ENCODE results near the gene TVP23A.

The TVP23A gene

GRCh38 chr16:10765772-10766171 is 52.8 kb downstream of the TVP23A start:
- H3K27me3 ChIP-seq (ENCODE audit: control insufficient read depth, insufficient read depth, low read length) = no peaks in the 10 kb centered on the region
- H3K4me3 ChIP-seq (ENCODE audit: low read depth, low read length) = no peak overlapping the region
- H3K36me3 ChIP-seq (ENCODE audit: control insufficient read depth, insufficient read depth, low read length) = peaks cover 50% of the 10 kb centered on the region
- H3K9me3 ChIP-seq (ENCODE audit: control insufficient read depth, insufficient read depth, low read length) = no peaks in the 10 kb centered on the region
- H3K27ac ChIP-seq (ENCODE audit: low read depth, low read length) = no peak overlapping the region
- no peaks in the 10 kb centered on the region for H3K4me1 ChIP-seq (ENCODE audit: control insufficient read depth, insufficient read depth, low read length)
- no peak overlapping the region for H3K9ac ChIP-seq (ENCODE audit: low read depth, low read length)

DNA sequence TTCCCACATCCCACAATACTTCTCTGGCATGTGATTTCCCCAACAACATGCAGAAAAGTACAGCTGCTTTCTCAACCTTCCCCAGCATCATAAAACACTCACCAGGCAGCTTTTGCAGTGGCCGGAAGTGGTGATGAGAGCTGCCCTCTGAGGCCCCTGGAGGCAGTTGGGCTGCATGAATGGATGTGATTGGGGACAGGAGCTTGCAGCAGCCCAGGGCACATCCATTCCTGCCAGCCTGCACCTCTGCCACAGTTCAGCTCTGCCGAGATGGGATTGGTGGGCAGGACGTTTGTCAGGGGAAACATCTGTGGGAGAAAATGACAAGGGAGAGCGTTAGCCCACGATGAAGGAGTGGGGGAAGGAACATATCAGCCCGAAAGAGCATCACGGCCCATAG is 55.1 kb downstream of the TVP23A start:
- Histone ChIP-seq H3K36me3 (ENCODE audit: control insufficient read depth, insufficient read depth, low read length) (peaks cover 48% of the 10 kb centered on the region), H3K27ac (ENCODE audit: low read depth, low read length) (no peak overlapping the region)

GRCh38 chr16:10762336-10763016 is 56.1 kb downstream of the TVP23A start:
- H3K27ac ChIP-seq (ENCODE audit: low read depth, low read length) = no peak overlapping the region
- H3K4me3 ChIP-seq (ENCODE audit: low read depth, low read length) = no peak overlapping the region
- peaks cover 58% of the 10 kb centered on the region for H3K36me3 ChIP-seq (ENCODE audit: control insufficient read depth, insufficient read depth, low read length)
- H3K9ac ChIP-seq (ENCODE audit: low read depth, low read length) = no peak overlapping the region
- no peaks in the 10 kb centered on the region for H3K27me3 ChIP-seq (ENCODE audit: control insufficient read depth, insufficient read depth, low read length)
- no peaks in the 10 kb centered on the region for H3K4me1 ChIP-seq (ENCODE audit: control insufficient read depth, insufficient read depth, low read length)
- no peaks in the 10 kb centered on the region for H3K9me3 ChIP-seq (ENCODE audit: control insufficient read depth, insufficient read depth, low read length)

More for the DNA sequence above, 55.1 kb downstream of the TVP23A start:
- Histone ChIP-seq H3K27me3 (ENCODE audit: control insufficient read depth, insufficient read depth, low read length) (no peaks in the 10 kb centered on the region), H3K4me1 (ENCODE audit: control insufficient read depth, insufficient read depth, low read length) (no peaks in the 10 kb centered on the region), H3K4me3 (ENCODE audit: low read depth, low read length) (no peak overlapping the region), H3K9me3 (ENCODE audit: control insufficient read depth, insufficient read depth, low read length) (no peaks in the 10 kb centered on the region), H3K9ac (ENCODE audit: low read depth, low read length) (no peak overlapping the region)

GRCh38 chr16:10761373-10761772 is 57.2 kb downstream of the TVP23A start:
- H3K9me3 ChIP-seq (ENCODE audit: control insufficient read depth, insufficient read depth, low read length) = no peaks in the 10 kb centered on the region
- H3K36me3 ChIP-seq (ENCODE audit: control insufficient read depth, insufficient read depth, low read length) = peaks cover 66% of the 10 kb centered on the region
- H3K27me3 ChIP-seq (ENCODE audit: control insufficient read depth, insufficient read depth, low read length) = no peaks in the 10 kb centered on the region
- H3K4me3 ChIP-seq (ENCODE audit: low read depth, low read length) = no peak overlapping the region
- no peaks in the 10 kb centered on the region for H3K4me1 ChIP-seq (ENCODE audit: control insufficient read depth, insufficient read depth, low read length)
- H3K9ac ChIP-seq (ENCODE audit: low read depth, low read length) = no peak overlapping the region
- H3K27ac ChIP-seq (ENCODE audit: low read depth, low read length) = no peak overlapping the region

GRCh38 chr16:10760858-10761257 is 57.7 kb downstream of the TVP23A start:
- Histone ChIP-seq H3K9me3 (ENCODE audit: control insufficient read depth, insufficient read depth, low read length) (no peaks in the 10 kb centered on the region), H3K9ac (ENCODE audit: low read depth, low read length) (no peak overlapping the region), H3K27ac (ENCODE audit: low read depth, low read length) (no peak overlapping the region), H3K36me3 (ENCODE audit: control insufficient read depth, insufficient read depth, low read length) (peaks cover 66% of the 10 kb centered on the region), H3K27me3 (ENCODE audit: control insufficient read depth, insufficient read depth, low read length) (no peaks in the 10 kb centered on the region), H3K4me3 (ENCODE audit: low read depth, low read length) (no peak overlapping the region), H3K4me1 (ENCODE audit: control insufficient read depth, insufficient read depth, low read length) (no peaks in the 10 kb centered on the region)

DNA sequence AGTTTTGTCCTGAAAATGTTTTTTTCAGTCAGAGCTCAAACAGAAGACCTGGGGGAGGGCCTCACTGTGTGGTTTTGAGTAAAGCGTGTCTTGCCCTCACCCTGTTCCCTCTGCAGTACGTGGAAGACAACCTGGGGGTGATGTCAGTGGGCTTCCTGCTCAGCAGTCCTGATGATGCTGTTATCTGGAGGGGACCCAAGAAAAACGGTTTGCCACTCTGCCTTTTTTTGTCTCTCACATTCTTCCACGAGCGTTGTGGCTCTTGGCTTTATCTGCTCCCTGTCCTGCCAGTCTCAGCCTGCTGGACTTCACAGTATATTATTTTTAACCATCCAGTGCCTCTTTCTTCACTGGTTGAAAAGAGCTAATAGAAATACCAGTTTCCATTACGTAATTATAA is 62.0 kb downstream of the TVP23A start:
- Histone ChIP-seq H3K36me3 (ENCODE audit: control insufficient read depth, insufficient read depth, low read length) (peaks cover 39% of the 10 kb centered on the region), H3K27ac (ENCODE audit: low read depth, low read length) (no peak overlapping the region), H3K9me3 (ENCODE audit: control insufficient read depth, insufficient read depth, low read length) (no peaks in the 10 kb centered on the region), H3K4me1 (ENCODE audit: control insufficient read depth, insufficient read depth, low read length) (no peaks in the 10 kb centered on the region), H3K27me3 (ENCODE audit: control insufficient read depth, insufficient read depth, low read length) (no peaks in the 10 kb centered on the region), H3K9ac (ENCODE audit: low read depth, low read length) (no peak overlapping the region), H3K4me3 (ENCODE audit: low read depth, low read length) (no peak overlapping the region)

DNA sequence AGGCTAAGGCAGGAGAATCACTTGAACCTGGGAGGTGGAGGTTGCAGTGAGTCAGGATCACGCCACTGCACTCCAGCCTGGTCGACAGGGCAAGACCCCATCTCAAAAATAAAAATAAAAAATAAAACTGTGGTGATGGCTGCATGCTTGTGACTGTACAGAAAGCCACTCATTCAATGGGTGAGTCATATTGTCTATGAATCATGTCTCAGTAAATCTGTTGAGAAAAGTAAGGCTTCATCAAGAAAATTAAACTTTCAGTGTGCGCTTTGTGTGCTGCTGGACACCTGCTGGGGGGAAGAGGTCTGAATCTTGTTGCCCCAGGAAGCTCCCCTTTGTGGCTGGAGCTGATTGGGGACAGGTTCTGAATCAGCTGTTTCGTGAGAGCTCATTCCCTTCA is 63.7 kb downstream of the TVP23A start:
- Histone ChIP-seq H3K4me3 (ENCODE audit: low read depth, low read length) (no peak overlapping the region), H3K9ac (ENCODE audit: low read depth, low read length) (no peak overlapping the region), H3K4me1 (ENCODE audit: control insufficient read depth, insufficient read depth, low read length) (no peaks in the 10 kb centered on the region), H3K27me3 (ENCODE audit: control insufficient read depth, insufficient read depth, low read length) (no peaks in the 10 kb centered on the region), H3K27ac (ENCODE audit: low read depth, low read length) (no peak overlapping the region), H3K9me3 (ENCODE audit: control insufficient read depth, insufficient read depth, low read length) (no peaks in the 10 kb centered on the region), H3K36me3 (ENCODE audit: control insufficient read depth, insufficient read depth, low read length) (peaks cover 29% of the 10 kb centered on the region)

- H3K36me3 ChIP-seq (ENCODE audit: control insufficient read depth, insufficient read depth, low read length) = peaks cover 24% of the 10 kb centered on the region
- H3K9ac ChIP-seq (ENCODE audit: low read depth, low read length) = no peak overlapping the region
- no peak overlapping the region for H3K27ac ChIP-seq (ENCODE audit: low read depth, low read length)
- H3K4me1 ChIP-seq (ENCODE audit: control insufficient read depth, insufficient read depth, low read length) = no peaks in the 10 kb centered on the region
- no peaks in the 10 kb centered on the region for H3K9me3 ChIP-seq (ENCODE audit: control insufficient read depth, insufficient read depth, low read length)
- H3K27me3 ChIP-seq (ENCODE audit: control insufficient read depth, insufficient read depth, low read length) = no peaks in the 10 kb centered on the region
- no peak overlapping the region for H3K4me3 ChIP-seq (ENCODE audit: low read depth, low read length)
Observed at GRCh38 chr16:10753670-10754069, 64.9 kb downstream of the TVP23A start.

DNA sequence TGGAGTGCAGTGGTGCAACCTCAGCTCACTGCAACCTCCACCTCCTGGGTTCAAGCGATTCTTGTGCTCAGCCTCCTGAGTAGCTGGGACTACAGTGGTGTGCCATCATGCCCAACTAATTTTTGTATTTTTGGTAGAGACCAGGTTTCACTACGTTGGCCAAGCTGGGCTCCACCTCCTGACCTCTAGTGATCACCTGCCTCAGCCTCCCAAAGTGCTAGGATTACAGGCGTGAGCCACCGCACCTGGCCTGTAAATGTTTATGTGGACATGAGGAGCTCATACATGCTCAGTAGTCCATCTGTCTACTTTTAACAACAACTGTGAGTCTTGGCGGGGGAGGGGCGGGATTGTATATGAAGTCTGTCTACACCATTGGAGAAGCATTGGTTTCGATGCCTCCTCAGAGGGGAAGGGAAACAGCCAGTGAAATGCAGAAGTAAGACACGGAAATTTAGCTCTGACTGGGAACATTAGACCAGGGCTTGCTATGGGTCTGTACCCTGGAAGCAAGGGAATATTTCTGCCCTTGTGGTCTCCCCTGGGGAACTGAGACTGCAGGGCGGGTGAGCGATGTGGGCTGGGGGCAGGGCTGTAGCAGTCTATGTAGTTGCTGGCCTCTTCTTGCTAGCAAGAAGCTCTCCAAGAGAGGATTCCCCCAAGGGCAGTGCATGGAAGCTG is 65.6 kb downstream of the TVP23A start:
- no peaks in the 10 kb centered on the region for H3K4me1 ChIP-seq (ENCODE audit: control insufficient read depth, insufficient read depth, low read length)
- H3K9ac ChIP-seq (ENCODE audit: low read depth, low read length) = no peak overlapping the region
- H3K36me3 ChIP-seq (ENCODE audit: control insufficient read depth, insufficient read depth, low read length) = peaks cover 20% of the 10 kb centered on the region

GRCh38 chr16:10751291-10751697 is 67.3 kb downstream of the TVP23A start:
- Histone ChIP-seq H3K9me3 (ENCODE audit: control insufficient read depth, insufficient read depth, low read length) (no peaks in the 10 kb centered on the region), H3K4me1 (ENCODE audit: control insufficient read depth, insufficient read depth, low read length) (no peaks in the 10 kb centered on the region), H3K27me3 (ENCODE audit: control insufficient read depth, insufficient read depth, low read length) (no peaks in the 10 kb centered on the region), H3K4me3 (ENCODE audit: low read depth, low read length) (no peak overlapping the region), H3K9ac (ENCODE audit: low read depth, low read length) (no peak overlapping the region), H3K36me3 (ENCODE audit: control insufficient read depth, insufficient read depth, low read length) (peaks cover 19% of the 10 kb centered on the region), H3K27ac (ENCODE audit: low read depth, low read length) (no peak overlapping the region)

More for the DNA sequence above, 65.6 kb downstream of the TVP23A start:
- no peak overlapping the region for H3K27ac ChIP-seq (ENCODE audit: low read depth, low read length)
- no peak overlapping the region for H3K4me3 ChIP-seq (ENCODE audit: low read depth, low read length)
- H3K27me3 ChIP-seq (ENCODE audit: control insufficient read depth, insufficient read depth, low read length) = no peaks in the 10 kb centered on the region
- H3K9me3 ChIP-seq (ENCODE audit: control insufficient read depth, insufficient read depth, low read length) = no peaks in the 10 kb centered on the region

DNA sequence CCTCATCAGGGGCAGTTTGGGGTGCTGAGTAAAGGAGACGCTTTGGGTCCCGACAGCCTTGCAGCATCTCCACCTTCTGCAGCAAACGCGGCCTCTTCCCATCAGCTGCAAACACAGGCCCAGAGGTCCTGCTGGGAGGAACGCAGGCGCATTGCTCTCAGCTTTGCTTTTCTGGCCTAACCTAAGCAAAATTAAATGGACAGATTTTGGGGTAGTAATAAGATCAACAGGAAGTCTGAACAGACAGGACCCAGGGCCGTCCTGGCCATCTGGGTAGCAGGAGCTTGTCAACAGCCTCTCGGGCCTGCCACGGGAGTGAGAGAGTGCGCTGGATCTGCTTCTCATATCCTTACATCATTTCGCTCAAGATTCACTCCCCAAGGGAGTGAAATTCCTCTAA is 67.8 kb downstream of the TVP23A start:
- H3K9ac ChIP-seq (ENCODE audit: low read depth, low read length) = no peak overlapping the region
- peaks cover 19% of the 10 kb centered on the region for H3K36me3 ChIP-seq (ENCODE audit: control insufficient read depth, insufficient read depth, low read length)
- H3K9me3 ChIP-seq (ENCODE audit: control insufficient read depth, insufficient read depth, low read length) = no peaks in the 10 kb centered on the region
- H3K27me3 ChIP-seq (ENCODE audit: control insufficient read depth, insufficient read depth, low read length) = no peaks in the 10 kb centered on the region
- no peak overlapping the region for H3K4me3 ChIP-seq (ENCODE audit: low read depth, low read length)
- no peaks in the 10 kb centered on the region for H3K4me1 ChIP-seq (ENCODE audit: control insufficient read depth, insufficient read depth, low read length)
- no peak overlapping the region for H3K27ac ChIP-seq (ENCODE audit: low read depth, low read length)

All from HUES48 (cell line).